ENCODE measurements around the gene RIMBP2.

GRCh38 chr12:130437555-130438242, 278.4 kb downstream of the RIMBP2 start:
- TF ChIP-seq CTCF (conservative IDR thresholded peaks at IDR 0.05 in 1 of 2, IDR thresholded peaks at IDR 0.05 in 1 of 2; ENCODE audit: extremely low read depth in 1 of 2, insufficient read depth in 1 of 2, low read depth in 1 of 2, low read length in 2 of 2) (no peak), EZH2 (IDR thresholded peaks at IDR 0.05; ENCODE audit: borderline replicate concordance, low read length) (no peak)
